ENCODE data around the gene ASB7.

The ASB7 gene

GRCh38 chr15:100663086-100663914, 60.9 kb downstream of the ASB7 start:
- Histone ChIP-seq H3K36me3 (ENCODE audit: control insufficient read depth in 5 of 5, insufficient read depth in 5 of 5, low read length in 5 of 5) (no peaks in the 10 kb centered on the region), H3K27ac (ENCODE audit: low read depth, low read length) (no peak overlapping the region), H3K9me3 (ENCODE audit: control insufficient read depth in 5 of 5, low read length in 5 of 5) (no peaks in the 10 kb centered on the region), H3K9ac (ENCODE audit: low read length in 5 of 5) (no peak overlapping the region), H3K4me3 (ENCODE audit: low read depth in 1 of 5, low read length in 5 of 5) (no peak overlapping the region), H3K4me1 (ENCODE audit: control insufficient read depth in 5 of 5, insufficient read depth in 5 of 5, low read length in 5 of 5) (peaks cover 0 to 5% (median 0%) of the 10 kb centered on the region in 5 donors), H3K27me3 (ENCODE audit: control insufficient read depth in 5 of 5, insufficient read depth in 4 of 5, low read length in 5 of 5) (peaks cover 0 to 6% (median 3%) of the 10 kb centered on the region in 5 donors)

- H3K27ac ChIP-seq (ENCODE audit: low read depth, low read length), result no peak overlapping the region
Measured at GRCh38 chr15:100663915-100664281, 61.5 kb downstream of the ASB7 start.

GRCh38 chr15:100665570-100665969, 63.2 kb downstream of the ASB7 start:
- H3K4me3 ChIP-seq (ENCODE audit: low read depth in 1 of 5, low read length in 5 of 5), result no peak overlapping the region
- H3K36me3 ChIP-seq (ENCODE audit: control insufficient read depth in 5 of 5, insufficient read depth in 5 of 5, low read length in 5 of 5), result no peaks in the 10 kb centered on the region
- H3K27ac ChIP-seq (ENCODE audit: low read depth, low read length), result no peak overlapping the region
- peaks cover 0 to 5% (median 0%) of the 10 kb centered on the region in 5 donors for H3K4me1 ChIP-seq (ENCODE audit: control insufficient read depth in 5 of 5, insufficient read depth in 5 of 5, low read length in 5 of 5)
- H3K27me3 ChIP-seq (ENCODE audit: control insufficient read depth in 5 of 5, insufficient read depth in 4 of 5, low read length in 5 of 5), result peaks cover 0 to 15% (median 7%) of the 10 kb centered on the region in 5 donors
- H3K9me3 ChIP-seq (ENCODE audit: control insufficient read depth in 5 of 5, low read length in 5 of 5), result no peaks in the 10 kb centered on the region
- H3K9ac ChIP-seq (ENCODE audit: low read length in 5 of 5), result no peak overlapping the region

More at GRCh38 chr15:100663915-100664281, 61.5 kb downstream of the ASB7 start:
- no peaks in the 10 kb centered on the region for H3K36me3 ChIP-seq (ENCODE audit: control insufficient read depth in 5 of 5, insufficient read depth in 5 of 5, low read length in 5 of 5)
- no peaks in the 10 kb centered on the region for H3K9me3 ChIP-seq (ENCODE audit: control insufficient read depth in 5 of 5, low read length in 5 of 5)
- H3K9ac ChIP-seq (ENCODE audit: low read length in 5 of 5), result no peak overlapping the region
- peaks cover 0 to 8% (median 6%) of the 10 kb centered on the region in 5 donors for H3K27me3 ChIP-seq (ENCODE audit: control insufficient read depth in 5 of 5, insufficient read depth in 4 of 5, low read length in 5 of 5)
- peaks cover 0 to 5% (median 0%) of the 10 kb centered on the region in 5 donors for H3K4me1 ChIP-seq (ENCODE audit: control insufficient read depth in 5 of 5, insufficient read depth in 5 of 5, low read length in 5 of 5)
- no peak overlapping the region for H3K4me3 ChIP-seq (ENCODE audit: low read depth in 1 of 5, low read length in 5 of 5)

- Histone ChIP-seq H3K27ac (ENCODE audit: low read depth, low read length) (no peak overlapping the region), H3K4me3 (ENCODE audit: low read depth in 1 of 5, low read length in 5 of 5) (no peak overlapping the region), H3K9ac (ENCODE audit: low read length in 5 of 5) (no peak overlapping the region)
Measured at GRCh38 chr15:100667405-100668347, 65.3 kb downstream of the ASB7 start.

GRCh38 chr15:100668348-100668745, 66.0 kb downstream of the ASB7 start:
- Histone ChIP-seq H3K9me3 (ENCODE audit: control insufficient read depth in 5 of 5, low read length in 5 of 5) (no peaks in the 10 kb centered on the region), H3K36me3 (ENCODE audit: control insufficient read depth in 5 of 5, insufficient read depth in 5 of 5, low read length in 5 of 5) (no peaks in the 10 kb centered on the region), H3K9ac (ENCODE audit: low read length in 5 of 5) (no peak overlapping the region), H3K27ac (ENCODE audit: low read depth, low read length) (no peak overlapping the region), H3K4me3 (ENCODE audit: low read depth in 1 of 5, low read length in 5 of 5) (no peak overlapping the region), H3K4me1 (ENCODE audit: control insufficient read depth in 5 of 5, insufficient read depth in 5 of 5, low read length in 5 of 5) (peaks cover 0 to 5% (median 2%) of the 10 kb centered on the region in 5 donors), H3K27me3 (ENCODE audit: control insufficient read depth in 5 of 5, insufficient read depth in 4 of 5, low read length in 5 of 5) (peaks cover 0 to 15% (median 4%) of the 10 kb centered on the region in 5 donors)

More at GRCh38 chr15:100667405-100668347, 65.3 kb downstream of the ASB7 start:
- Histone ChIP-seq H3K4me1 (ENCODE audit: control insufficient read depth in 5 of 5, insufficient read depth in 5 of 5, low read length in 5 of 5) (peaks cover 0 to 5% (median 2%) of the 10 kb centered on the region in 5 donors), H3K27me3 (ENCODE audit: control insufficient read depth in 5 of 5, insufficient read depth in 4 of 5, low read length in 5 of 5) (peaks cover 0 to 15% (median 7%) of the 10 kb centered on the region in 5 donors), H3K9me3 (ENCODE audit: control insufficient read depth in 5 of 5, low read length in 5 of 5) (no peaks in the 10 kb centered on the region), H3K36me3 (ENCODE audit: control insufficient read depth in 5 of 5, insufficient read depth in 5 of 5, low read length in 5 of 5) (no peaks in the 10 kb centered on the region)

- no peak overlapping the region for H3K27ac ChIP-seq (ENCODE audit: low read depth, low read length)
- H3K36me3 ChIP-seq (ENCODE audit: control insufficient read depth in 5 of 5, insufficient read depth in 5 of 5, low read length in 5 of 5), result no peaks in the 10 kb centered on the region
- peaks cover 0 to 5% (median 2%) of the 10 kb centered on the region in 5 donors for H3K4me1 ChIP-seq (ENCODE audit: control insufficient read depth in 5 of 5, insufficient read depth in 5 of 5, low read length in 5 of 5)
- peaks cover 0 to 15% (median 4%) of the 10 kb centered on the region in 5 donors for H3K27me3 ChIP-seq (ENCODE audit: control insufficient read depth in 5 of 5, insufficient read depth in 4 of 5, low read length in 5 of 5)
- H3K9me3 ChIP-seq (ENCODE audit: control insufficient read depth in 5 of 5, low read length in 5 of 5), result no peaks in the 10 kb centered on the region
- H3K9ac ChIP-seq (ENCODE audit: low read length in 5 of 5), result no peak overlapping the region
- no peak overlapping the region for H3K4me3 ChIP-seq (ENCODE audit: low read depth in 1 of 5, low read length in 5 of 5)
Measured at GRCh38 chr15:100669260-100669659, 66.9 kb downstream of the ASB7 start.

GRCh38 chr15:100670505-100671021, 68.2 kb downstream of the ASB7 start:
- Histone ChIP-seq H3K36me3 (ENCODE audit: control insufficient read depth in 5 of 5, insufficient read depth in 5 of 5, low read length in 5 of 5) (no peaks in the 10 kb centered on the region), H3K4me1 (ENCODE audit: control insufficient read depth in 5 of 5, insufficient read depth in 5 of 5, low read length in 5 of 5) (peaks cover 0 to 4% (median under 1%) of the 10 kb centered on the region in 5 donors), H3K9me3 (ENCODE audit: control insufficient read depth in 5 of 5, low read length in 5 of 5) (no peaks in the 10 kb centered on the region), H3K9ac (ENCODE audit: low read length in 5 of 5) (no peak overlapping the region), H3K27ac (ENCODE audit: low read depth, low read length) (no peak overlapping the region), H3K27me3 (ENCODE audit: control insufficient read depth in 5 of 5, insufficient read depth in 4 of 5, low read length in 5 of 5) (peaks cover 0 to 13% (median 4%) of the 10 kb centered on the region in 5 donors), H3K4me3 (ENCODE audit: low read depth in 1 of 5, low read length in 5 of 5) (no peak overlapping the region)

GRCh38 chr15:100671124-100671680, 68.8 kb downstream of the ASB7 start:
- no peaks in the 10 kb centered on the region for H3K9me3 ChIP-seq (ENCODE audit: control insufficient read depth in 5 of 5, low read length in 5 of 5)
- no peak overlapping the region for H3K9ac ChIP-seq (ENCODE audit: low read length in 5 of 5)
- no peak overlapping the region for H3K4me3 ChIP-seq (ENCODE audit: low read depth in 1 of 5, low read length in 5 of 5)
- peaks cover 0 to 4% (median 0%) of the 10 kb centered on the region in 5 donors for H3K4me1 ChIP-seq (ENCODE audit: control insufficient read depth in 5 of 5, insufficient read depth in 5 of 5, low read length in 5 of 5)
- peaks cover 0 to 13% (median 4%) of the 10 kb centered on the region in 5 donors for H3K27me3 ChIP-seq (ENCODE audit: control insufficient read depth in 5 of 5, insufficient read depth in 4 of 5, low read length in 5 of 5)
- no peak overlapping the region for H3K27ac ChIP-seq (ENCODE audit: low read depth, low read length)
- H3K36me3 ChIP-seq (ENCODE audit: control insufficient read depth in 5 of 5, insufficient read depth in 5 of 5, low read length in 5 of 5), result no peaks in the 10 kb centered on the region

- Histone ChIP-seq H3K36me3 (ENCODE audit: control insufficient read depth in 5 of 5, insufficient read depth in 5 of 5, low read length in 5 of 5) (no peaks in the 10 kb centered on the region), H3K4me1 (ENCODE audit: control insufficient read depth in 5 of 5, insufficient read depth in 5 of 5, low read length in 5 of 5) (peaks cover 0 to 4% (median 0%) of the 10 kb centered on the region in 5 donors), H3K4me3 (ENCODE audit: low read depth in 1 of 5, low read length in 5 of 5) (peak overlapping the region in 2 of 5 donors; percentile 19 to 44), H3K9me3 (ENCODE audit: control insufficient read depth in 5 of 5, low read length in 5 of 5) (no peaks in the 10 kb centered on the region), H3K27ac (ENCODE audit: low read depth, low read length) (no peak overlapping the region), H3K27me3 (ENCODE audit: control insufficient read depth in 5 of 5, insufficient read depth in 4 of 5, low read length in 5 of 5) (peaks cover 0 to 13% (median 4%) of the 10 kb centered on the region in 5 donors), H3K9ac (ENCODE audit: low read length in 5 of 5) (peak overlapping the region in 1 of 5 donors; percentile 13)
Measured at GRCh38 chr15:100671858-100672543, 69.6 kb downstream of the ASB7 start.

Data from subcutaneous abdominal adipose tissue (tissue), 5 donors.